Neuronal stem cell (in vitro differentiated cells): ENCODE data around the gene WNT16.

Experiments
- DNase-seq: peaks from one replicate; pipeline ENCODE4 v3.0.0-alpha.2; 2013; ENCODE audit warnings: low spot score
- H2AFZ ChIP-seq: one replicate; pipeline ENCODE4 v1.6.1; 2013; ENCODE audit warnings: mild to moderate bottlenecking, low read length, inconsistent platforms
- H2AK5ac ChIP-seq: 2 replicates; pipeline ENCODE4 v1.6.1; 2013; ENCODE audit warnings: low read depth, mild to moderate bottlenecking, inconsistent platforms, low read length, moderate library complexity, mixed read lengths
- H2BK120ac ChIP-seq: 2 replicates; pipeline ENCODE4 v1.6.1; 2013; ENCODE audit warnings: low read depth, mild to moderate bottlenecking, inconsistent platforms, low read length, moderate library complexity, mixed read lengths
- H2BK12ac ChIP-seq: one replicate; pipeline ENCODE4 v1.6.1; 2013; ENCODE audit warnings: low read length, inconsistent platforms
- H2BK15ac ChIP-seq: 2 replicates; pipeline ENCODE4 v1.6.1; 2013; ENCODE audit warnings: mild to moderate bottlenecking, low read length, inconsistent platforms, mixed read lengths
- H2BK5ac ChIP-seq: one replicate; pipeline ENCODE4 v1.6.1; 2013; ENCODE audit warnings: inconsistent platforms, mild to moderate bottlenecking, low read length, moderate library complexity
- H3K14ac ChIP-seq: one replicate; pipeline ENCODE4 v1.6.1; 2013; ENCODE audit warnings: low read length, inconsistent platforms
- H3K18ac ChIP-seq: 2 replicates; pipeline ENCODE4 v1.6.1; 2013; ENCODE audit warnings: low read length, inconsistent platforms
- H3K23ac ChIP-seq: 2 replicates; pipeline ENCODE4 v1.6.1; 2013; ENCODE audit warnings: low read depth, mild to moderate bottlenecking, mixed read lengths, low read length, inconsistent platforms; ENCODE audit not compliant: poor library complexity
- H3K27ac ChIP-seq: replicated peaks from 3 replicates; pipeline ENCODE4 v1.5.1; 2013; ENCODE audit warnings: low read length, inconsistent platforms
- H3K27me3 ChIP-seq, 3 experiments: 2 replicates each; pipeline ENCODE4 v1.6.1; 2013; ENCODE audit warnings: low read length in 3 of 3, mild to moderate bottlenecking in 2 of 3, inconsistent platforms in 1 of 3, low read depth in 1 of 3, mixed read lengths in 1 of 3, moderate library complexity in 1 of 3; ENCODE audit not compliant: control insufficient read depth in 3 of 3, insufficient read depth in 3 of 3
- H3K36me3 ChIP-seq, 2 donors: replicated peaks in 1 of 2; 2 replicates each; pipeline ENCODE4 v1.6.1; 2013; ENCODE audit warnings: low read length in 2 of 2; ENCODE audit not compliant: control insufficient read depth in 2 of 2, insufficient read depth in 2 of 2
- H3K4ac ChIP-seq: 2 replicates; pipeline ENCODE4 v1.6.1; 2013; ENCODE audit warnings: inconsistent platforms, mild to moderate bottlenecking, low read length, moderate library complexity
- H3K4me1 ChIP-seq, 2 donors: 1 replicate in 1 of 2; 2 replicates in 1 of 2; pipeline ENCODE4 v1.6.1; 2013; ENCODE audit warnings: low read length in 2 of 2, low read depth in 1 of 2; ENCODE audit not compliant: control insufficient read depth in 2 of 2, insufficient read depth in 1 of 2
- H3K4me2 ChIP-seq: one replicate; pipeline ENCODE4 v1.6.1; 2013; ENCODE audit warnings: mild to moderate bottlenecking, low read length, inconsistent platforms; ENCODE audit not compliant: insufficient read depth, poor library complexity, severe bottlenecking
- H3K4me3 ChIP-seq, 2 donors: 2 replicates each; pipeline ENCODE4 v1.5.1; 2013; ENCODE audit warnings: low read length in 2 of 2, mild to moderate bottlenecking in 2 of 2, inconsistent platforms in 1 of 2, moderate library complexity in 1 of 2
- H3K79me1 ChIP-seq: one replicate; pipeline ENCODE4 v1.6.1; 2013; ENCODE audit warnings: low read depth, mild to moderate bottlenecking, inconsistent platforms, low read length, moderate library complexity
- H3K9ac ChIP-seq: one replicate; pipeline ENCODE4 v1.6.1; 2013; ENCODE audit warnings: mild to moderate bottlenecking, low read depth, low read length, inconsistent platforms; ENCODE audit not compliant: poor library complexity
- H3K9me3 ChIP-seq, 2 donors: replicated peaks in 1 of 2; 2 replicates each; pipeline versions ENCODE3 to v1.6.1; 2013; ENCODE audit warnings: low read length in 2 of 2, mild to moderate bottlenecking in 2 of 2, inconsistent platforms in 1 of 2, low read depth in 1 of 2, mixed read lengths in 1 of 2, moderate library complexity in 1 of 2; ENCODE audit not compliant: control insufficient read depth in 2 of 2, insufficient read depth in 1 of 2
- H4K8ac ChIP-seq: one replicate; pipeline ENCODE4 v1.6.1; 2013; ENCODE audit warnings: low read depth, mild to moderate bottlenecking, inconsistent platforms, low read length, moderate library complexity
- H4K91ac ChIP-seq: one replicate; pipeline ENCODE4 v1.6.1; 2013; ENCODE audit warnings: low read length, low read depth, mild to moderate bottlenecking, inconsistent platforms; ENCODE audit not compliant: poor library complexity
- WGBS, 2 donors: extraction: QIAGEN DNeasy Blood & Tissue Kit; methylation state at CpG; one replicate each; pipeline ENCODE4 v1.1.7; 2013; ENCODE audit warnings: missing lambda C conversion rate in 2 of 2, mixed read lengths in 1 of 2; ENCODE audit not compliant: insufficient read length in 2 of 2, insufficient replicate concordance in 1 of 2; ENCODE audit errors: extremely low coverage in 2 of 2; 5-methylcytosine and 5-hydroxymethylcytosine counted together

WNT16 gene

GRCh38 chr7:121385056-121385799 is 56.4 kb downstream of the WNT16 start:
- H3K4me3 ChIP-seq, result no peak overlapping the region
- no peak overlapping the region for H2BK5ac ChIP-seq
- H2BK12ac ChIP-seq, result no peak overlapping the region
- H3K36me3 ChIP-seq, result peaks cover 0 to 17% of the 10 kb centered on the region in 2 donors
- no peak overlapping the region for H2AK5ac ChIP-seq
- H3K27ac ChIP-seq, result no peak overlapping the region
- H2BK15ac ChIP-seq, result no peak overlapping the region
- no peak overlapping the region for H3K14ac ChIP-seq
- H3K4ac ChIP-seq, result no peak overlapping the region
- no peak overlapping the region for H4K91ac ChIP-seq
- DNase-seq, result no peak
- no CpG with 5 or more reads among the region's 4 CpGs for WGBS, 2 donors
- no peak overlapping the region for H2BK120ac ChIP-seq
- H3K4me1 ChIP-seq, result peaks cover 0 to 3% of the 10 kb centered on the region in 2 donors
- no peaks in the 10 kb centered on the region for H3K27me3 ChIP-seq
- H4K8ac ChIP-seq, result no peak overlapping the region
- H3K9ac ChIP-seq, result no peak overlapping the region
- no peak overlapping the region for H3K18ac ChIP-seq
- H2AFZ ChIP-seq, result no peak overlapping the region
- no peaks in the 10 kb centered on the region for H3K9me3 ChIP-seq
- no peaks in the 10 kb centered on the region for H3K79me1 ChIP-seq
- H3K4me2 ChIP-seq, result no peak overlapping the region
- no peak overlapping the region for H3K23ac ChIP-seq

GRCh38 chr7:121385800-121386179 is 57.0 kb downstream of the WNT16 start:
- H3K18ac ChIP-seq, result no peak overlapping the region
- H2BK5ac ChIP-seq, result no peak overlapping the region
- no peak overlapping the region for H3K9ac ChIP-seq
- no peak overlapping the region for H2BK12ac ChIP-seq
- H3K4ac ChIP-seq, result no peak overlapping the region
- H3K4me3 ChIP-seq, result no peak overlapping the region
- no peak overlapping the region for H2AFZ ChIP-seq
- H3K4me2 ChIP-seq, result no peak overlapping the region
- no peak overlapping the region for H4K91ac ChIP-seq
- H3K36me3 ChIP-seq, result peaks cover 0 to 14% of the 10 kb centered on the region in 2 donors
- no peaks in the 10 kb centered on the region for H3K79me1 ChIP-seq
- peaks cover 0 to 3% of the 10 kb centered on the region in 2 donors for H3K4me1 ChIP-seq
- no peak overlapping the region for H2BK120ac ChIP-seq
- H3K14ac ChIP-seq, result no peak overlapping the region
- no peak for DNase-seq
- H2AK5ac ChIP-seq, result no peak overlapping the region
- no peak overlapping the region for H3K27ac ChIP-seq
- H3K23ac ChIP-seq, result no peak overlapping the region
- H3K27me3 ChIP-seq, result no peaks in the 10 kb centered on the region
- H2BK15ac ChIP-seq, result no peak overlapping the region
- H4K8ac ChIP-seq, result no peak overlapping the region
- no CpG with 5 or more reads among the region's 1 CpG for WGBS, 2 donors
- H3K9me3 ChIP-seq, result no peaks in the 10 kb centered on the region

- peaks cover 0 to 10% of the 10 kb centered on the region in 2 donors for H3K9me3 ChIP-seq
- H3K4me1 ChIP-seq, result peaks cover 2 to 3% of the 10 kb centered on the region in 2 donors
- H3K23ac ChIP-seq, result no peak overlapping the region
- no peak overlapping the region for H2BK5ac ChIP-seq
- H3K4ac ChIP-seq, result no peak overlapping the region
- no peak overlapping the region for H2BK120ac ChIP-seq
- H2BK12ac ChIP-seq, result no peak overlapping the region
- no peak overlapping the region for H2AK5ac ChIP-seq
- H3K9ac ChIP-seq, result no peak overlapping the region
- no peak overlapping the region for H2BK15ac ChIP-seq
- no peak overlapping the region for H3K18ac ChIP-seq
- no peak overlapping the region for H3K4me3 ChIP-seq
- no peak overlapping the region for H3K27ac ChIP-seq
- no CpG with 5 or more reads among the region's 1 CpG for WGBS, 2 donors
- no peak overlapping the region for H2AFZ ChIP-seq
- H3K36me3 ChIP-seq, result peaks cover 0 to 16% of the 10 kb centered on the region in 2 donors
- H4K8ac ChIP-seq, result no peak overlapping the region
- H3K79me1 ChIP-seq, result no peaks in the 10 kb centered on the region
- H3K27me3 ChIP-seq, result no peaks in the 10 kb centered on the region
- DNase-seq, result no peak
- H3K4me2 ChIP-seq, result no peak overlapping the region
- no peak overlapping the region for H3K14ac ChIP-seq
- no peak overlapping the region for H4K91ac ChIP-seq
Observed at GRCh38 chr7:121388950-121389349, 60.1 kb downstream of the WNT16 start.

- no peak overlapping the region for H2BK5ac ChIP-seq
- H3K23ac ChIP-seq, result no peak overlapping the region
- no peak overlapping the region for H3K4me3 ChIP-seq
- no peak overlapping the region for H3K9ac ChIP-seq
- H2BK12ac ChIP-seq, result no peak overlapping the region
- H2BK15ac ChIP-seq, result no peak overlapping the region
- H4K8ac ChIP-seq, result no peak overlapping the region
- H3K79me1 ChIP-seq, result no peaks in the 10 kb centered on the region
- H2AK5ac ChIP-seq, result no peak overlapping the region
- no peak overlapping the region for H3K18ac ChIP-seq
- H3K4ac ChIP-seq, result no peak overlapping the region
- no peak overlapping the region for H2AFZ ChIP-seq
- peaks cover 0 to 10% of the 10 kb centered on the region in 2 donors for H3K9me3 ChIP-seq
- no peak overlapping the region for H3K14ac ChIP-seq
- no peak overlapping the region for H2BK120ac ChIP-seq
- peaks cover 0 to 21% of the 10 kb centered on the region in 2 donors for H3K36me3 ChIP-seq
- no peak for DNase-seq
- no peak overlapping the region for H3K4me2 ChIP-seq
- no peak overlapping the region for H4K91ac ChIP-seq
- H3K27me3 ChIP-seq, result no peaks in the 10 kb centered on the region
- no peak overlapping the region for H3K27ac ChIP-seq
- H3K4me1 ChIP-seq, result peaks cover 2 to 5% of the 10 kb centered on the region in 2 donors
Observed at GRCh38 chr7:121390109-121390508, 61.3 kb downstream of the WNT16 start.
